ENCODE data around the gene SMKR1. TPM values are rescaled to one million over a fixed set of nuclear protein-coding genes. Genes with fewer than 3 reads are reported as not detected.

The SMKR1 gene
- total RNA-seq, 1 donor from 2014 or later, result 2.2 TPM

Other genes with a start within 250 kb of the SMKR1 start
- gene STRIP2, start 68.1 kb upstream of the SMKR1 start, total RNA-seq, result 0.52 TPM
- 32.4 TPM for gene NRF1, start 109.2 kb downstream of the SMKR1 start, total RNA-seq

Measured in ureter (tissue), 1 donor.